ENCODE measurements around the gene TRAPPC12. TPM values are rescaled to one million over a fixed set of nuclear protein-coding genes. Genes with fewer than 3 reads are reported as not detected.

The TRAPPC12 gene
- total RNA-seq, 4 donors from 2014 or later: 93.0 to 198 (median 108) TPM

- Histone ChIP-seq H3K36me3 (peaks cover 37 to 46% of the 10 kb centered on the region in 2 donors), H3K9me3 (no peaks in the 10 kb centered on the region), H3K27me3 (no peaks in the 10 kb centered on the region), H3K4me1 (no peaks in the 10 kb centered on the region), H3K27ac (no peak overlapping the region), H3K4me3 (replicated peaks in 1 of 3) (no peak overlapping the region)
- no peak for DNase-seq
- TF ChIP-seq POLR2A (IDR thresholded peaks at IDR 0.05) (no peak), CTCF (IDR thresholded peaks at IDR 0.05) (no peak)
- WGBS, 2 donors: 90 to 93% methylated on average over 17 of the region's 17 CpGs
- intact Hi-C loops (cut with DNase I): no loop called here
Observed at GRCh38 chr2:3470856-3471737, 91.6 kb downstream of the TRAPPC12 start.

GRCh38 chr2:3472296-3472695 lies 92.8 kb downstream of the TRAPPC12 start:
- Histone ChIP-seq H3K4me1 (no peaks in the 10 kb centered on the region), H3K36me3 (peaks cover 30 to 41% of the 10 kb centered on the region in 2 donors), H3K27me3 (no peaks in the 10 kb centered on the region), H3K9me3 (no peaks in the 10 kb centered on the region), H3K27ac (no peak overlapping the region), H3K4me3 (replicated peaks in 1 of 3) (no peak overlapping the region)
- intact Hi-C loops (cut with DNase I): no loop called here
- WGBS, 2 donors: 91 to 93% methylated on average over 10 of the region's 10 CpGs
- DNase-seq: no peak
- TF ChIP-seq CTCF (IDR thresholded peaks at IDR 0.05): no peak
- TF ChIP-seq POLR2A (IDR thresholded peaks at IDR 0.05): no peak

- 78 to 85% methylated on average over 10 of the region's 10 CpGs for WGBS, 2 donors
Observed at GRCh38 chr2:3472966-3473365, 93.5 kb downstream of the TRAPPC12 start.

GRCh38 chr2:3475771-3476170 lies 96.3 kb downstream of the TRAPPC12 start:
- Histone ChIP-seq H3K9me3 (no peaks in the 10 kb centered on the region), H3K4me3 (replicated peaks in 1 of 3) (no peak overlapping the region), H3K36me3 (peaks cover 25 to 31% of the 10 kb centered on the region in 2 donors), H3K27me3 (no peaks in the 10 kb centered on the region), H3K4me1 (no peaks in the 10 kb centered on the region), H3K27ac (no peak overlapping the region)
- intact Hi-C loops (cut with DNase I): no loop called here
- WGBS, 2 donors: 94 to 95% methylated on average over 28 of the region's 28 CpGs
- no peak for TF ChIP-seq POLR2A (IDR thresholded peaks at IDR 0.05)
- no peak for TF ChIP-seq CTCF (IDR thresholded peaks at IDR 0.05)
- DNase-seq: no peak

More at GRCh38 chr2:3472966-3473365, 93.5 kb downstream of the TRAPPC12 start:
- no peak overlapping the region for H3K27ac ChIP-seq
- H3K4me1 ChIP-seq: no peaks in the 10 kb centered on the region
- intact Hi-C loops (cut with DNase I): no loop called here
- H3K4me3 ChIP-seq (replicated peaks in 1 of 3): no peak overlapping the region
- TF ChIP-seq CTCF (IDR thresholded peaks at IDR 0.05) (no peak), POLR2A (IDR thresholded peaks at IDR 0.05) (no peak)
- no peak for DNase-seq
- no peaks in the 10 kb centered on the region for H3K27me3 ChIP-seq
- no peaks in the 10 kb centered on the region for H3K9me3 ChIP-seq
- H3K36me3 ChIP-seq: peaks cover 30 to 34% of the 10 kb centered on the region in 2 donors

- intact Hi-C loops (cut with DNase I): no loop called here
- H3K4me1 ChIP-seq: no peaks in the 10 kb centered on the region
- H3K36me3 ChIP-seq: peaks cover 25 to 31% of the 10 kb centered on the region in 2 donors
- H3K9me3 ChIP-seq: no peaks in the 10 kb centered on the region
- no peak for TF ChIP-seq POLR2A (IDR thresholded peaks at IDR 0.05)
- TF ChIP-seq CTCF (IDR thresholded peaks at IDR 0.05): no peak
- no peak overlapping the region for H3K4me3 ChIP-seq (replicated peaks in 1 of 3)
- H3K27ac ChIP-seq: no peak overlapping the region
- no peak for DNase-seq
- H3K27me3 ChIP-seq: no peaks in the 10 kb centered on the region
- 79 to 81% methylated on average over 14 of the region's 14 CpGs for WGBS, 2 donors
Observed at GRCh38 chr2:3476321-3476984, 97.0 kb downstream of the TRAPPC12 start.

Data from thyroid gland (tissue), 4 donors.